ENCODE data around the gene BAIAP2. TPM values are rescaled to one million over a fixed set of nuclear protein-coding genes. Genes with fewer than 3 reads are reported as not detected.

Gene BAIAP2
- total and polyA plus RNA-seq, 2 donors (not counting 1 experiment from before 2014, with no cell fraction given): 1.3 to 12.0 TPM

GRCh38 chr17:81154961-81155360, 120.0 kb downstream of the BAIAP2 start:
- peaks cover 0 to 6% (median under 1%) of the 10 kb centered on the region in 4 experiments for H3K27me3 ChIP-seq (replicated peaks in 1 of 4; ENCODE audit: control extremely low read depth in 1 of 4, control insufficient read depth in 3 of 4, insufficient read depth in 4 of 4, low read length in 3 of 4)

More at GRCh38 chr17:81154961-81155360, 120.0 kb downstream of the BAIAP2 start:
- POLR2A ChIA-PET: no interaction called here
- H2AFZ ChIP-seq (ENCODE audit: insufficient read depth, low read depth, low read length, poor library complexity, severe bottlenecking): no peak overlapping the region
- H3K27ac ChIP-seq (ENCODE audit: low read length in 2 of 2): no peak overlapping the region
- 88% methylated on average over 15 of the region's 18 CpGs for WGBS (ENCODE audit: insufficient coverage)
- CTCF ChIA-PET: no interaction called here
- ATAC-seq (ENCODE audit: low read depth): no peak
- H3K79me2 ChIP-seq (ENCODE audit: control insufficient read depth, insufficient read depth, low read length): no peaks in the 10 kb centered on the region
- peaks cover 19% of the 10 kb centered on the region for H3K27me3 Mint-ChIP-seq
- TF ChIP-seq EZH2 (IDR thresholded peaks at IDR 0.05; ENCODE audit: borderline replicate concordance, insufficient read depth, low read depth, low read length, poor library complexity, severe bottlenecking) (no peak), CTCF (IDR thresholded peaks at IDR 0.05) (no peak)
- H3K36me3 ChIP-seq (replicated peaks in 1 of 2; ENCODE audit: control extremely low read depth in 1 of 2, control insufficient read depth in 1 of 2, extremely low read depth in 1 of 2, insufficient read depth in 2 of 2, low read length in 1 of 2): no peaks in the 10 kb centered on the region
- peaks cover 0 to 4% of the 10 kb centered on the region in 2 donors for H3K4me1 ChIP-seq (ENCODE audit: control insufficient read depth in 2 of 2, insufficient read depth in 2 of 2, low read length in 2 of 2)
- H3K4me3 Mint-ChIP-seq: no peak overlapping the region
- H3K9me3 Mint-ChIP-seq (ENCODE audit: insufficient read depth): no peaks in the 10 kb centered on the region
- no peak for DNase-seq
- H3K9me3 ChIP-seq (ENCODE audit: control extremely low read depth in 1 of 3, control insufficient read depth in 2 of 3, insufficient read depth in 1 of 3, low read length in 2 of 3): no peaks in the 10 kb centered on the region
- peaks cover 9% of the 10 kb centered on the region for H3K4me1 Mint-ChIP-seq
- H4K20me1 ChIP-seq (ENCODE audit: control insufficient read depth, insufficient read depth, low read length, poor library complexity, severe bottlenecking): no peaks in the 10 kb centered on the region
- H3K4me3 ChIP-seq (ENCODE audit: control extremely low read depth in 1 of 5, extremely low read depth in 1 of 5, insufficient read depth in 1 of 5, low read depth in 2 of 5, low read length in 4 of 5): no peak overlapping the region
- no peak overlapping the region for H3K9ac ChIP-seq (ENCODE audit: low read length)
- no peak overlapping the region for H3K27ac Mint-ChIP-seq
- H3K4me2 ChIP-seq (replicated peaks; ENCODE audit: low read depth, low read length, poor library complexity, severe bottlenecking): no peak overlapping the region
- intact Hi-C loops (cut with micrococcal nuclease): no loop called here
